Measurements from ENCODE around the gene PRUNE2.

DNA sequence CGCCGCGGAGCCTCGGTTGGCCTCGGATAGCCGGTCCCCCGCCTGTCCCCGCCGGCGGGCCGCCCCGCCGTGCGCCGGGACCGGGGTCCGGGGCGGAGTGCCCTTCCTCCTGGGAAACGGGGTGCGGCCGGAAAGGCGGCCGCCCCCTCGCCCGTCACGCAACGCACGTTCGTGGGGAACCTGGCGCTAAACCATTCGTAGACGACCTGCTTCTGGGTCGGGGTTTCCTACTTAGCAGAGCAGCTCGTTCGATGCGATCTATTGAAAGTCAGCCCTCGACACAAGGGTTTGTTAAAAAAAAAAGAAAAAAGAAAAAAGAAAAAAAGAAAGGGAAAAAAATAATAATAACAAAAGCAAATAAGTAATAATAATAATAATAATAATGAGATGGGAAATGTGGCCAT lies 334.2 kb downstream of the PRUNE2 start:
- no peak for TF ChIP-seq POLR2A (IDR thresholded peaks at IDR 0.05)
- TF ChIP-seq, protein P1, sequence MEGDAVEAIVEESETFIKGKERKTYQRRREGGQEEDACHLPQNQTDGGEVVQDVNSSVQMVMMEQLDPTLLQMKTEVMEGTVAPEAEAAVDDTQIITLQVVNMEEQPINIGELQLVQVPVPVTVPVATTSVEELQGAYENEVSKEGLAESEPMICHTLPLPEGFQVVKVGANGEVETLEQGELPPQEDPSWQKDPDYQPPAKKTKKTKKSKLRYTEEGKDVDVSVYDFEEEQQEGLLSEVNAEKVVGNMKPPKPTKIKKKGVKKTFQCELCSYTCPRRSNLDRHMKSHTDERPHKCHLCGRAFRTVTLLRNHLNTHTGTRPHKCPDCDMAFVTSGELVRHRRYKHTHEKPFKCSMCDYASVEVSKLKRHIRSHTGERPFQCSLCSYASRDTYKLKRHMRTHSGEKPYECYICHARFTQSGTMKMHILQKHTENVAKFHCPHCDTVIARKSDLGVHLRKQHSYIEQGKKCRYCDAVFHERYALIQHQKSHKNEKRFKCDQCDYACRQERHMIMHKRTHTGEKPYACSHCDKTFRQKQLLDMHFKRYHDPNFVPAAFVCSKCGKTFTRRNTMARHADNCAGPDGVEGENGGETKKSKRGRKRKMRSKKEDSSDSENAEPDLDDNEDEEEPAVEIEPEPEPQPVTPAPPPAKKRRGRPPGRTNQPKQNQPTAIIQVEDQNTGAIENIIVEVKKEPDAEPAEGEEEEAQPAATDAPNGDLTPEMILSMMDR (IDR thresholded peaks at IDR 0.05): no peak

Data from adrenal gland (tissue), 5 donors.